SH-SY5Y (cell line): ENCODE data around the gene BMPR1A.

Experiments used
- GATA2 ChIP-seq: IDR thresholded peaks from 2 replicates; pipeline ENCODE4 v1.6.1; 2011; ENCODE audit warnings: mild to moderate bottlenecking, low read depth, low read length
- GATA3 ChIP-seq: IDR thresholded peaks from 2 replicates; pipeline ENCODE4 v1.6.1; 2011; ENCODE audit warnings: low read depth, mild to moderate bottlenecking, low read length, moderate library complexity

Gene BMPR1A

GRCh38 chr10:86981716-86982115 is 225.3 kb downstream of the BMPR1A start:
- TF ChIP-seq GATA2 = no peak
- TF ChIP-seq GATA3 = no peak
